ENCODE data around the gene SPAAR.
"Not testable (repeated sequence)": the region's sequence is repeated elsewhere in the genome, so short reads cannot be mapped to it uniquely, and the experiment has no call there.

Gene SPAAR

GRCh38 chr9:35903049-35903448, 6.2 kb upstream of the SPAAR start:
- DNase-seq, result peak in 2 of 56 donors; percentile 12 to 13

GRCh38 chr9:35904338-35904737, 5.0 kb upstream of the SPAAR start:
- DNase-seq, result no peak

GRCh38 chr9:35905051-35905781, 4.1 kb upstream of the SPAAR start:
- no peak for DNase-seq

- peak in 5 of 56 donors; percentile 21 to 53 (median 38) for DNase-seq
Observed at GRCh38 chr9:35905912-35906679, 3.2 kb upstream of the SPAAR start, which contains the start of gene HRCT1. HRCT1 (plus strand) TSS chr9:35906202; CDS start chr9:35906288, 86 bp downstream.

- DNase-seq, result no peak
Observed at GRCh38 chr9:35906923-35907699, 2.2 kb upstream of the SPAAR start.

GRCh38 chr9:35907711-35908503, 1.4 kb upstream of the SPAAR start:
- no peak for DNase-seq

GRCh38 chr9:35908504-35909125, 675 bp upstream of the SPAAR start:
- no peak for DNase-seq

- DNase-seq, result no peak
Observed at GRCh38 chr9:35909687-35910612, 660 bp downstream of the SPAAR start.

GRCh38 chr9:35910613-35911359, 1.5 kb downstream of the SPAAR start:
- DNase-seq, result no peak

GRCh38 chr9:35911690-35912089, 2.4 kb downstream of the SPAAR start:
- DNase-seq, result no peak

GRCh38 chr9:35912791-35913400, 3.6 kb downstream of the SPAAR start:
- no peak for DNase-seq

- DNase-seq, result not testable (repeated sequence)
Observed at GRCh38 chr9:35913429-35913828, 4.1 kb downstream of the SPAAR start.

GRCh38 chr9:35914301-35914807, 5.1 kb downstream of the SPAAR start:
- DNase-seq, result no peak

GRCh38 chr9:35915681-35916294, 6.5 kb downstream of the SPAAR start:
- no peak for DNase-seq

GRCh38 chr9:35917261-35917660, 8.0 kb downstream of the SPAAR start:
- no peak for DNase-seq

GRCh38 chr9:35918780-35919179, 9.5 kb downstream of the SPAAR start:
- no peak for DNase-seq

GRCh38 chr9:35919212-35920008, 10.1 kb downstream of the SPAAR start:
- no peak for DNase-seq
